Stimulated activated naive CD8-positive, alpha-beta T cell treated with anti-CD3 and anti-CD28 coated beads, Interleukin-15, Interleukin-2, amounts not matched to agents 100 ng/mL and 50 ng/mL, for 24 hours (primary cell): Measurements from ENCODE around the gene PDYN.

Experiments
- H3K27ac Mint-ChIP-seq: one replicate; pipeline ENCODE4 v1.8.0; 2021; ENCODE audit warnings: mild to moderate bottlenecking, mixed read lengths
- H3K27me3 Mint-ChIP-seq: one replicate; pipeline ENCODE4 v1.8.0; 2021; ENCODE audit warnings: mixed read lengths
- H3K36me3 Mint-ChIP-seq: one replicate; pipeline ENCODE4 v1.8.0; 2021; ENCODE audit warnings: low read depth, mixed read lengths
- H3K4me1 Mint-ChIP-seq: one replicate; pipeline ENCODE4 v1.8.0; 2021; ENCODE audit warnings: low read depth, mixed read lengths
- H3K4me3 Mint-ChIP-seq: one replicate; pipeline ENCODE4 v1.8.0; 2021; ENCODE audit warnings: mild to moderate bottlenecking, mixed read lengths
- H3K9me3 Mint-ChIP-seq: one replicate; pipeline ENCODE4 v1.8.0; 2021; ENCODE audit warnings: mixed read lengths

Gene PDYN

DNA sequence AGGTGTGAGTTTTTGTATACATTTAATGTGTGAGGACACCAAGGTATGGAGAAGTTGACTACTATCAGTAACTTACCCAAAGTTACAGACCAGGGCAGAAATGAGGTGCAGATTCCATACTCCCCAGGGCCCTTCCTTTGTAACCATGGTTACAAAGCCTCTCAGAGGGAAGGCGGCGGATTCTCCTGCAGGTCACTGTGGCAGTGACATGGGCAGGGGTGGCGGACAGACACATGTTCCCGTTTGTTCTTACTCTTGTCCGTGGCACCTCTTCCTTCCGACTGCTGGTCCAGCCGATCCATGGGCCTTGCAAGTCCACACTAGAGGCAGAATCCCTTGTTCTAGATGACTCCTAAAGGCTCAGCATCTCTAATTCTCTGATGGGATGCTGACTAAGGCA, 43.0 kb downstream of the PDYN start:
- Mint-ChIP-seq H3K36me3 (no peaks in the 10 kb centered on the region), H3K27me3 (peaks cover 22% of the 10 kb centered on the region), H3K9me3 (no peaks in the 10 kb centered on the region), H3K4me1 (no peaks in the 10 kb centered on the region), H3K4me3 (no peak overlapping the region), H3K27ac (no peak overlapping the region)

DNA sequence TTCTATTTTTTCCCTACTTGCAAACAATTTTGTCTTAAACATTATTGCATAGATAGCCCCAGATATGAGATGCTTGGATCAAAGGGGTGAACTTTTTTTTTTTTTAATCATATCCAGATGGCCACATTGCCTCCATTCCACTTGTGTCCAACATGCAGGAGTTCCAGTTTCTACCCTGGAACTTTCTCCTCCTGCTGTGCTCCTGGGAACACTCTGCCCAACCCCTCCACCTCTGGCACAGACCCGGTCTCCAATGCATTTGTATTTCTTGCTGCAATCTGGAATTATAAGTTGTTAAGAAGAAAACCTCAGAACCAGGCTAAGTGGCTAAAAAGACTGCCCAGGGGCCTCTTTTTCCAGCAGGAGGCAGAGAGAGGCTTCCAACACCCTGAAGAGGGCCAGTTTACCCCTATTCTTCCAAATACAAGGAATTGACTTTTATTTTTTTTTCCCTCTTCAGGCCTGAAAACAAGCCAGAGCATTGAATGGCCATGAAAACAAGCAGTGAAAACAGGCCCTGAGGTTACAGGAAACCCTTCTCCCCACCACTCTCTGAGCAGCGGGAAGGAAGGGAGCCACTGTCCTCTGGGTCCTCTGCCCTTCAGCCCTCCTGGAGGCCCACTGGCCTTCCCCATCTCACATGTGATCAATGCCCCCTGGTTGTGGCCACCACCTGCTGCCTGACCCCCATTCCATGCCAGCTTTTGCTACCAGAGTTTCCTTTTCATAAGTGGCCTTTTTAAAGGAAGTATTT, 44.3 kb downstream of the PDYN start:
- H3K27me3 Mint-ChIP-seq, result peaks cover 27% of the 10 kb centered on the region
- no peaks in the 10 kb centered on the region for H3K4me1 Mint-ChIP-seq
- H3K4me3 Mint-ChIP-seq, result no peak overlapping the region
- H3K27ac Mint-ChIP-seq, result no peak overlapping the region
- H3K36me3 Mint-ChIP-seq, result no peaks in the 10 kb centered on the region
- no peaks in the 10 kb centered on the region for H3K9me3 Mint-ChIP-seq

DNA sequence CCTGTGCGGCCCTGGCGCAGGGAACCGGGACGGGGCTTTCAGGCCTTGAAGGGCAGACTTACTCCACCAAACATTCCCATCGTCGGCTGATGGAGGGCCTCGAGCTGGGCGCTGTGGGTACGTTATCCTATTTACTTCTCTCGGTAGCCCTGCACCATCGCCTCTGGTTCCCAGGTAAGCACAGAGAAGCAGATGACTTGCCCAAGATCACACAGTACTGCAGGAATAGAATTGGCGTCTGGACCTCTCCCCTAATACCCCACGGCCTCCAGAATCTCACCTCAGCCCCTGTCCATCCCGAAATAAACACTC, 46.4 kb downstream of the PDYN start:
- no peak overlapping the region for H3K4me3 Mint-ChIP-seq
- H3K9me3 Mint-ChIP-seq, result no peaks in the 10 kb centered on the region
- no peaks in the 10 kb centered on the region for H3K4me1 Mint-ChIP-seq
- no peaks in the 10 kb centered on the region for H3K36me3 Mint-ChIP-seq
- no peak overlapping the region for H3K27ac Mint-ChIP-seq
- H3K27me3 Mint-ChIP-seq, result peaks cover 43% of the 10 kb centered on the region

DNA sequence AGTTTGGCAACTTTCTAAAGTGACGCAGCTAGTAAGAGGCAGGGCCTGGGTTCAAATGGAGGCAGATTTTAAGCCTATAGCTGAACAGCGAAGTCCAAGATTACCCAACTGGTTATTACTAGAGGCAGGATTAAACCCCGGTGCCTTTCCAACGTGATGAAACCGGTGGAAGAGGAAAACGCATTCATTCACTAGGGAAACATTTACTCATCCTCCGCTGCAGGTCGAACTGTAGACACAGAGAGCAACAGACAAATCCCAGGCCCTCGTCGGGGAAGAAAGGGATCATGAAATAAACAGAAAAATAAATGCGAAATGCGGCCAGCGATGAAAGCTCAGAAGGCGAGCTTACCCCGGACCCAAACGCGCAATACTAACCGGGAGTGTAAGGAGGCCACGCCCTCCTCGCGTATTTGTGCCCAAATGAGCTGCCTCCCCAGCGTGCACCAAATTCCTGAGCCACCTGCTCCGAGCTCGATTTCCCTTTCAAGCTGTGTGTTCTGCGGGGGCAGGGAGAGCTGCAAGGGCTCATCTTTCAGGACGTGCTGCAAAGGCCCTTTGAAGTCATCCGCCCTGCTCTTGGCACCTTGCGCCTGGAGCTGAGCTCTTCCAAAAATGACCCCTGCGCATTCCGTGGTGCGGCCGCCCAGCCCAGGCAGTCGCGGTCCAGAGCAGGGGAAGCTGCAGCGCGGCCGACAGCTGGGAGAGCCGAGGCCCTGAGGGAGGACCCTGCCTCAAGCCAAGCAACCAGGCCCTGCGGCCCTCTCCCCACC, 46.9 kb downstream of the PDYN start:
- Mint-ChIP-seq H3K27me3 (peaks cover 43% of the 10 kb centered on the region), H3K9me3 (no peaks in the 10 kb centered on the region), H3K36me3 (no peaks in the 10 kb centered on the region), H3K27ac (no peak overlapping the region), H3K4me3 (peak overlapping the region; percentile 25), H3K4me1 (no peaks in the 10 kb centered on the region)

DNA sequence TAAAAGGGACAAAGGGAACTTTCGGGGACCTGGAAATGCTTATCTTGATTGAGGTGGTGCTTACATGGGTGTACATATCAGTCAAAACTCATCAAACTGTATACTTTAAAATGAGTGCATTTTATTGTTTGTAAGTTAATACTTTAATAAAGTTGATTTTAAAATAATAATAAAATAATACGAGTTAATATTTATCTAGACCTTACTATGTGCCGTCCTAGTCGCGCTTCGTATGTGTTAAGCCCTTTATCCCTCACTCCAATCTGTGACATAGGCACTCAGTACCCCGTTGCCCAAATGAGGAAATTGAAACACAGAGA, 47.5 kb downstream of the PDYN start:
- H3K27ac Mint-ChIP-seq, result no peak overlapping the region
- H3K4me1 Mint-ChIP-seq, result no peaks in the 10 kb centered on the region
- H3K4me3 Mint-ChIP-seq, result no peak overlapping the region
- peaks cover 43% of the 10 kb centered on the region for H3K27me3 Mint-ChIP-seq
- no peaks in the 10 kb centered on the region for H3K36me3 Mint-ChIP-seq
- no peaks in the 10 kb centered on the region for H3K9me3 Mint-ChIP-seq

DNA sequence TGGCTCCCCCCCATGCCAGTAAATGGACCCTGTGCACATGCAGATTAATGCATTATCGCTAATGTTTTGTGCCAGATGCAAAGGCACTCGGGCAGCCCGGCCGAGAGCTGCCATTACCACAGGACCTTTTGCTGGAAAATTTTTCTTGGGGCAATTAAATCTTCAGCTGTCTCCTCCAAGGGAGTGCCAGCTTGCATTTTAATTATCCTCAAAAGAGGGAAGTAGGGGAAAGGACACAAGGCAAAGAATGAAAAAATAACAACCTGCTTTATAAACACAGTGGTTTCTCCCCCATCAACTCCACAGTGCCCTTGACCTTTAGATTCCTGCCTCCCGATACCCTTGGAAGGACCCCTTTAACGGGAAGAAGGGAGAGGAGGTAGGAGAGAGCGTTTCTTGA, 48.2 kb downstream of the PDYN start:
- H3K4me1 Mint-ChIP-seq, result no peaks in the 10 kb centered on the region
- no peak overlapping the region for H3K27ac Mint-ChIP-seq
- H3K9me3 Mint-ChIP-seq, result no peaks in the 10 kb centered on the region
- peaks cover 43% of the 10 kb centered on the region for H3K27me3 Mint-ChIP-seq
- H3K4me3 Mint-ChIP-seq, result no peak overlapping the region
- no peaks in the 10 kb centered on the region for H3K36me3 Mint-ChIP-seq

DNA sequence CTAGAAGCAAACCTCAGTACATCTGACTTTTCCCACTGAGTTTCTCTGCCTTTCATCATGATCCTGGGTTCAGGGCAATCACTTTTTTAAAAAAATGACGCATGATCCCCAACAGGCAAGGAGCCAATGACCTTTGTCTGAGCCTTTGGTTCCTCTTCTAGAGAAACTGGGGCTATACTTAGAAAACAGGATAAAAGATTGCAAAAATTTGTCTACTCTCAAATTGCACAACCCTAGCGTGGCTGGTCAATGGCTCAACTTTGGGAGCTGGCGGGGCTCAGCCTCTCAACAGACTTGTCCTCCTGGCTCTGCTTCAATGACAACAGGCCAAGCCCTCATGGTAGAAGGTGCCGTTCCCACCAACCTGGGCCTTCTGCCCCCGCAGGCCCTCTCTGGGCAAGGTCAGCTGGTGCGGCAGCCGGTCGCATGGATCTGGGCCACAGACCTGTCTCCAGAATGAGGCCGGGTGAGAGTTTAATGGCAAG, 48.7 kb downstream of the PDYN start:
- Mint-ChIP-seq H3K4me1 (no peaks in the 10 kb centered on the region), H3K27me3 (peaks cover 42% of the 10 kb centered on the region), H3K9me3 (no peaks in the 10 kb centered on the region), H3K4me3 (no peak overlapping the region), H3K27ac (no peak overlapping the region), H3K36me3 (no peaks in the 10 kb centered on the region)

DNA sequence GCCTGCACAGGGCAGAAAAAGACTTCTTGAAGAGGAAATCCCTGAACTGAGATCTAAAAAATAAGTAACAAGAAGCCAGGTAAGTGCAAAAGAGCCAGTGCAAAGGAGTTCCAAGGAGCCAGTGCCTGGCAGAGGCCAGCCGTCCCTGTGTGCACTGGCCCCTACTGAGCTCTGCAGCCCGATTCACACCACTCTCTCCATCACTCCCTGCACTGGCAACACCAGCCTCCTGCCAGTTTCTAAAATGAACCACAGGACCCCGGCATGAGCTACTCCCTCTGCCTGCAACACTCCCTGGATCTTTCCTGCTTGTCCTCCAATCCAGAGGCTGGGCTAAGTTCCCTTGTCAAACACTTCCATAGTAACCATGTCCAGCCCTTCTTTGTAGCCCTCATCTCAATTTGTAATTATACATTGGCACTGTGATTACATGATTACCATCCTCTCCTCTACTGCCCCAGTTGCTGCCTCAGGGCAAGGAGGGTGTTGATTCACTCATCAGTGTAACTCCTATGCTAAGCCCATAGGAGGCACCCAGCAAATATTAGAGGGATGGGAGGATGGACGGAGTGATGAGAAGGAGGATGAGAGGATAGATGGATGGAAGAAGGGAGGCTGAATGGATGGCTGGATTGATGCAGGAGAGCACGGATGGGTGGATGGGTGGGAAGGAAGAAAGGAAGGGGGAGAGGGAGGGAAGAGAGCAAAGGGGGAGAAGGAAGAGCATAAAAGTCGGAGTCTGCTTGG, 49.3 kb downstream of the PDYN start:
- H3K27ac Mint-ChIP-seq, result no peak overlapping the region
- no peaks in the 10 kb centered on the region for H3K9me3 Mint-ChIP-seq
- H3K4me1 Mint-ChIP-seq, result no peaks in the 10 kb centered on the region
- no peaks in the 10 kb centered on the region for H3K36me3 Mint-ChIP-seq
- H3K4me3 Mint-ChIP-seq, result no peak overlapping the region
- peaks cover 39% of the 10 kb centered on the region for H3K27me3 Mint-ChIP-seq

DNA sequence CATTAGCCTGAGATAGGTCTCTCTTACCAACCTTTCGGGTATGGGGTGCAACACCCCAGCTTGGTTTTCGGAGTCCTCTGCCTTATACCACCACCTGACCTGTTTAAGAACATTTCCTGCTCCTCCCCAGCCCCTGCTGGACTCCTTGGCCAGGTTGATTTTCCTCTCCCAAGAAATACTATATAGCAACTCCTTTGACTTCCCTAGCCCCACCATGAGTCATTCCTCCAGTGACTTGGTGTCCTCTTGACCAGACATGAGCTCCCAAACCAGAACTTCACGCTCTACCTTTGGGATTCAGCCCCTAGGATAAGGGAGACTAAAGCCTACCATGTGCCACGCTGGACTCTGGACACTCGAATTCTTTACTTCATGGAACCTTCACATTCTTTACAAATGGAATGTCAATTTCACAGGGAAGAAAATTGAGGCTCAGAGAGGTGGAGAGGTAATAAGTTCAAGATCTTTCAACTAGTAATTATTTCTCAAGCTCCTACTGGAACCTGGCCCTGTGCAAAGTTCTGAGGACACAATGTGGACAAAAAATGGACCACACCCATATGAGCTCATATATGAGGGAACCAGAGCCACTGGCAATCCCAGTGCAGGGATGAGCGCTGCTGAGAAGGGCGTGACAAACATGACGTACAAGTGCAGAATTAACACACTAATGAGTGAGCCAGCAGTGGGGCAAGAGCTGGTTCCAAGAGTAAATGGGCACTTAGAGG, 50.4 kb downstream of the PDYN start:
- peaks cover 39% of the 10 kb centered on the region for H3K27me3 Mint-ChIP-seq
- H3K27ac Mint-ChIP-seq, result no peak overlapping the region
- no peaks in the 10 kb centered on the region for H3K4me1 Mint-ChIP-seq
- H3K9me3 Mint-ChIP-seq, result no peaks in the 10 kb centered on the region
- H3K36me3 Mint-ChIP-seq, result no peaks in the 10 kb centered on the region
- H3K4me3 Mint-ChIP-seq, result no peak overlapping the region

DNA sequence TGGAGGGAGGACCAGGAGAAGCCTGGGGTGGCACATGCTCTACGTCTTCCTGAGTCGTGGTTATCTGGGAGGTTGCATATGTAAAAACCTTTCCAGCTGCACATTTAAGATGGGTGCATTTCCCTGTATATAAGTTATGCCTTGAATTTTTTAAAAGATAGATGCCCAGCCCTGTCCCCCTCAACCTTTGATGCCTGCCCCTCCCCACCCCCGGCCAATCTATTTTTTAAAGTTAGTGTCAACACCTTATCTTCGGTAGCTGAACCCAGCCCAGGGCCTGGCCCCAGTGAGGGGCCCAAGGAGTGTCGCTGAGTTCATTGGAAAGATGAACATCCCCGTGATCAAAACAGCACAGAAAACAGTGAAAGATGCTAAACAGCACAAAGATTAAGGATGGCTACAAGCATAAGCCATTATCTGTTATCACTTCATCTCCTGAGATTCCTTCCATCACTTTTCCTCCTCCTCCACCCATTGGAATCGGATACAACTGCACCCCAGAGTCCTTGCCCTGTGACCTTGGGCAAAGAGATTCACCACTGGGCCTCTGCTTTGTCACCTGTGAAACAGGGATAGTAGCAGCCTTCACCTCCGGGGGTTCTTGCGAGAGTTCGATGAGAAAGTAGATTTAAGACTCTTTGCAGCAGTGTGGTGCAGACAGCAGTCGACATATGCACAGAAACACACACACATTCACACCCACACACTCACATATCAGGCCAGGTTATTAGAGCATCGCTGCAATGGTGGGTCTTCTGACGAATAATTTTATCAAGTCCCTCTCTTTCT, 51.2 kb downstream of the PDYN start:
- Mint-ChIP-seq H3K9me3 (no peaks in the 10 kb centered on the region), H3K27me3 (peaks cover 35% of the 10 kb centered on the region), H3K4me3 (no peak overlapping the region), H3K36me3 (no peaks in the 10 kb centered on the region), H3K27ac (no peak overlapping the region), H3K4me1 (no peaks in the 10 kb centered on the region)

DNA sequence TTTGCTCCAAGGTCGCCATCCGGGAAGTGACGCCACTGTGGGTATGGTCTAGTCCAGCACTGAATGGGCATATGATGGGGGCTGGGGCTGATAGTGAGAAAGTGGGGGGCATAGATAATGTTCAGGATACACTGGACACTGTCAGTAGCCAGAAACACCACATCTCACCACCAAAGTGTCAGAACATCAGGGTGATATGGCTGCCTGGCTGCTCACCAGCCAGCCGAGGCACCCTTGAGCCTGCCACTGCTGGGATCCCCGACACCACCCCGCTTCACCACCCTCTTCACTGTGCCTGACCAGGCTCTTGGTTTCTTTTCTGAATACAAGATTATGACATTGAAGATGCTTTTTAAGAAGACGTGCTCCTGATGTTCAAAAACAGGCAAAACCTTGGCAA, 51.8 kb downstream of the PDYN start:
- Mint-ChIP-seq H3K27ac (no peak overlapping the region), H3K9me3 (no peaks in the 10 kb centered on the region), H3K27me3 (peaks cover 33% of the 10 kb centered on the region), H3K4me1 (no peaks in the 10 kb centered on the region), H3K4me3 (no peak overlapping the region), H3K36me3 (no peaks in the 10 kb centered on the region)

DNA sequence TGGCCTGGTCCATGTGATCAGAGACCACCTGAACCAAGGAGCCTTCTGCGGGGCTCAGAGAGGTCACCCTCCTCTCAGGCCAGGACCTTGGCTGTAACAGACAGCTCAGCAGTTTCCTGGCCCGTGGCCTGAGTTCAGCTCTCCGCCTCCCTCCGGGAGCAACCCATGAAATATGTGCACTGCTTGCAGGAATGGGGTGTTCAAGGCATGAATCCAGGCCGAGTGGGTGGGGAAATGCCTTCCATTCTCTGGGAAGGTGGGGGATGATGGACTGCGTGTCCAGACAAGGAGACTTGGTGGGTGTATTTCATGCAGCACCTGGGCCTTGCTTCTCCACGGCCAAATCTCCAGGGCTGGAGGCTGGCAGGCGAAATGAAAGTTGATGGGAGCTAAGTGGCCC, 52.6 kb downstream of the PDYN start:
- Mint-ChIP-seq H3K36me3 (no peaks in the 10 kb centered on the region), H3K27me3 (peaks cover 28% of the 10 kb centered on the region)

DNA sequence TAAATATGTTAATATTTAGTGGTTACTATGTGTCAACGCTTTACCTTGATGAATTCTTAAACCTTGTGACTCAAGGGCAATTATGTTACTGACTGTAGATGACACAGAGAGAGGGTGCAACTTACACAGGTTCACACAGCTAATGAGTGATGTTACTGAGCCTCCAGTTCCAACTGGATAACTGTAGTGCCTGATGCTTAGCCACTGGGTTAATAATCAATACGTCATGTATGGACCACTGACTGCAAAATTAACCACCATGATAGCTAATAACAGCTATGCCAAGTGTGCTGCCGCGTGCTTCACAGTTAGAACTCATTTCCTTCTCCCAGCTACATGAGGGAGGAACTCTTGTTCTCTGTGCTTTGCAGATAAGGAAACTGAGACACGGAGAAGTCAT, 53.3 kb downstream of the PDYN start:
- no peaks in the 10 kb centered on the region for H3K4me1 Mint-ChIP-seq
- peaks cover 25% of the 10 kb centered on the region for H3K27me3 Mint-ChIP-seq
- H3K4me3 Mint-ChIP-seq, result no peak overlapping the region
- H3K27ac Mint-ChIP-seq, result no peak overlapping the region
- H3K36me3 Mint-ChIP-seq, result no peaks in the 10 kb centered on the region
- H3K9me3 Mint-ChIP-seq, result no peaks in the 10 kb centered on the region

More for the DNA sequence above, 52.6 kb downstream of the PDYN start:
- no peaks in the 10 kb centered on the region for H3K4me1 Mint-ChIP-seq
- H3K27ac Mint-ChIP-seq, result no peak overlapping the region
- no peak overlapping the region for H3K4me3 Mint-ChIP-seq
- no peaks in the 10 kb centered on the region for H3K9me3 Mint-ChIP-seq

DNA sequence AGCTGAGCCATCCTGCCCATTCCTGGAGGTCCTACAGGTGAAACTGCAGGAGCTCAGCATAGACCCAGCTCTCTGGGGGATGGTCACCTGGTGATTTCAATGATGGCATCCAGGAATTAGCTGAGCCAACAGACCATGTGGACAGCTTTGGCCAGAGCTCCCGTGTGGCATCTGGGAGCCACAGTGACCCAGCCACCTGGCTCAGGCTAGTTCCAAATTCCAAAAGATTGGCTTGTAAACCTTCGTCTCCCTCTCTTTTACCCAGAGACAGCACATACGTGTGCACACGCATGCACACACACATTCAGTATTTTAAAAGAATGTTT, 54.6 kb downstream of the PDYN start:
- no peak overlapping the region for H3K27ac Mint-ChIP-seq
- no peaks in the 10 kb centered on the region for H3K9me3 Mint-ChIP-seq
- H3K4me3 Mint-ChIP-seq, result no peak overlapping the region
- H3K4me1 Mint-ChIP-seq, result no peaks in the 10 kb centered on the region
- H3K27me3 Mint-ChIP-seq, result peaks cover 18% of the 10 kb centered on the region
- no peaks in the 10 kb centered on the region for H3K36me3 Mint-ChIP-seq
